ENCODE data around the gene BRAF.
"Not testable (repeated sequence)": the region's sequence is repeated elsewhere in the genome, so short reads cannot be mapped to it uniquely, and the experiment has no call there.

The BRAF gene

GRCh38 chr7:140918236-140918635 lies 6.5 kb downstream of the BRAF start:
- no peak for DNase-seq (ENCODE audit: low read depth)

DNA sequence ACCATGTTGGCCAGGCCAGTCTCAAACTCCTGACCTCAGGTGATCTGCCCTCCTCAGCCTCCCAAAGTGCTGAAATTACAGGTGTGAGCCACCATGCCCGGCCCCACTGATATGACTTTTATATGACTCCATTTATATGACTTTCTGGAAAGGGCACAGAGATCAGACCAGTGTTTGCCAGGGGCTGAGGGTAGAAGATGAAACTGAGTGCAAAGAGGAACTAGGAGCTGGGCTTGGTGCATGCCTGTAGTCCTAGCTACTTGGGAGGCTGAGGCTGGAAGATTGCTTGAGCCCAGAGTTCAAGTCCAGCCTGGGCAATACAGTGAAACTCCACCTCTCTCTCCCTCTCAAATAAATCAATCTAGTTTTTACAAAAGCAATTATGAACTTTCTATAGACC lies 7.5 kb downstream of the BRAF start:
- no peak for DNase-seq (ENCODE audit: low read depth)

- no peak for DNase-seq (ENCODE audit: low read depth)
These were observed 8.7 kb downstream of the BRAF start for GRCh38 chr7:140915935-140916555.

GRCh38 chr7:140914083-140914482 lies 10.6 kb downstream of the BRAF start:
- no peak for DNase-seq (ENCODE audit: low read depth)

GRCh38 chr7:140913596-140913928 lies 11.2 kb downstream of the BRAF start:
- DNase-seq (ENCODE audit: low read depth): not testable (repeated sequence)

- no peak for DNase-seq (ENCODE audit: low read depth)
These were observed 13.0 kb downstream of the BRAF start for GRCh38 chr7:140911746-140912145.

DNA sequence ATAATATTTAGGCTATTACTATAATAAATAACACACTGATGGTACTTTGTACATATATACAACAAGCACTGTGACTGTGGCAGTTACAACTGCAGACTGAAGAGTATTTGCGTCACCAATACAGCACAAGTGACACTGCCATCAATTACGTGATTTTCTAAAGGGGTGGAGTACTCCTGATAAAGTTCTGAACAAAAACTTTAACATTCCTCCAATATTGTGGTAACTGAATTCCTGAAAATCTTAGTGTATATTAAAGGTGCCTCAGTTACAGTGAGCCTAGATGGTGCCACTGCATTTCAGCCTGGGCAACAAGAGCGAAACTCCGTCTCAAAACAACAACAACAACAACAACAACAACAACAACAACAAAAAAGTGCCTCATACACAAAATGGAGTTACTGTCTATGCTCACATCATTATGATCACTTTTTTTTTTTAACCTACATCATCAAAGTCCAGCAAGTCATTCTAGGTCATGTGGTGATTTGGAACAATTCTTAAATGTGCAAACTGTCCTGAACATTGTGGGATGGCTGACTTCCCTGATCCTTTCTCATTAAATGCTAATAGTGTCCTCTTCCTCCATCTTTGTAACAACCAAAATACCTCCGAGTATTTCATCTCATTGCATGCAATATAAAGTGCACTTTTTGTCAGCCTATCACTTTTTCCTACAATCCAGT lies 15.1 kb downstream of the BRAF start:
- DNase-seq (ENCODE audit: low read depth): no peak

- DNase-seq (ENCODE audit: low read depth): no peak
These were observed 16.4 kb downstream of the BRAF start for GRCh38 chr7:140908361-140908760.

GRCh38 chr7:140903741-140904480 lies 20.8 kb downstream of the BRAF start:
- DNase-seq (ENCODE audit: low read depth): no peak

- DNase-seq (ENCODE audit: low read depth): no peak
These were observed 22.3 kb downstream of the BRAF start for GRCh38 chr7:140902303-140902953.

GRCh38 chr7:140901941-140902302 lies 22.8 kb downstream of the BRAF start:
- DNase-seq (ENCODE audit: low read depth): no peak

DNA sequence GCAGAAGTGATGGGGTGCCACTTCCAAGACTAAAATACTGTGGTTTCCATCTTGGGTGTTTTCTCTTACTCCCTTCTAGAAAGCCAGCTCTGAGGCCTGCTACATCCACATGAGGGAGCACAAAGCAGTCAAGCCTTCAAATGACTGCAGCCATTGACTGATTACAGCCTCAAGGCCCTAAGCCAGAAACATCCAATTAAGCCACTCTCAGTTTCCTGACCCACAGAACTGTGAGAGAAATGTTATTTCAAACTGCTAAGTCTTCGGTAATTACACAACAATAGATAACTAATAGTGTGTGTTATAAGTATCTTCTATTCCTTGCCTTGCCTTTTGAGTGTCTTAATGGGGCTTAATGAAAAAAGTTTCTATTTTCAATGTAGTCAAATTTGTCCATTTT lies 24.8 kb downstream of the BRAF start:
- no peak for DNase-seq (ENCODE audit: low read depth)

GRCh38 chr7:140898786-140899536 lies 25.8 kb downstream of the BRAF start:
- DNase-seq (ENCODE audit: low read depth): no peak

DNA sequence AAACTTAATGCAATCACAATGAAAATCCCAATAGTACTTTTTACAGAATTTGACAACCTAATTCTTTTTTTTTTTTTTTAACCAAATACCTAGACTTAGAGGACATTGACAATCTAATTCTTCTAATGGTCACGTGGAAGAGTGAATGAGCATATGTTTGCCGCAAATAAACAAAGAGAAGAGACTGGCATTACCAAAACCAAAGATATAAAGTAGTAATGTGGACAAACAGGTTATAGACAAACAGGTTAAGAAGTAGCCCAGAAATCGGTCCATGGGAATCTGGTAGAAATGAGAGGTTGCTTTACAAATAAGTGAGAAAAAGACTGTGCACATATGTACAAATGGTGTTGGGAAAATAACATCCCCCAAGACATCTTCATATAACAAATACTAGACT lies 27.7 kb downstream of the BRAF start:
- no peak for DNase-seq (ENCODE audit: low read depth)

DNA sequence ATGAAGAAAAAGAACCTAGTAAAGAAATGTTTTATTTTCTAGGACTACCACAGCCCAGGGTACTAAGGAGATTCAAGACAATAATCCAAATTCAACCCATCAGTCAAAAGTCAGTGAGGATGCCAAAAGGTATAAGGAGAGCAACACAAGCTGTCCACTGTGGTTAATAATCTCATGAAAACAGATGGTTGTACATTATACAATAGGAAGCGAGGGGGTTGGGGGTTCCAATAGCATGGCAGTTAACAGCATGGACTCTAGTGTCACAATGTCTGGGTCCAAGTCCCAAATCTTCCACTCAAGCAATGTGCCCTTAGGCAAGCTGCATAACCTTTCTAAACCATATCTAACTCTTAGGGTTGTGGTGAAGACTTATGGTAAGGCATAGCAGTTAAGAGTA lies 35.1 kb downstream of the BRAF start:
- no peak for DNase-seq (ENCODE audit: low read depth)

- DNase-seq (ENCODE audit: low read depth): no peak
These were observed 35.6 kb downstream of the BRAF start for GRCh38 chr7:140889150-140889549.

DNA sequence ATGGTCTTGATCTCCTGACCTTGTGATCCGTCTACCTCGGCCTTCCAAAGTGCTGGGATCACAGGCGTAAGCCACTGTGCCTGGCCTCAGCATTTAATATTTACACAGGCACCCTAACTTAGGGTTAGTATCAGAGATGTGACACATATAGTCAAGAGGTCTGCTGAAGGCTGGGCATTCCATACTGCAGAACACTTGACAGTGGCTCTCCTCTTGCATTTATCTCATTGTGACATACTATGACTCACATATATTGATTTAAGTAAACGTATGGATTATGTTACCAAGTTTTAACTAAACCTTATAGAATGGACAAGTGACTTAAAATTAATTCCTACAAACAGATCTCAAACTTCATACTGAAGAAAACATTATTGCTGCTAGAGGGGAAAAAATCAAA lies 36.6 kb downstream of the BRAF start:
- no peak for DNase-seq (ENCODE audit: low read depth)

- DNase-seq (ENCODE audit: low read depth): no peak
These were observed 38.9 kb downstream of the BRAF start for GRCh38 chr7:140885735-140886334.

- no peak for DNase-seq (ENCODE audit: low read depth)
These were observed 41.4 kb downstream of the BRAF start for GRCh38 chr7:140883378-140883777.

DNA sequence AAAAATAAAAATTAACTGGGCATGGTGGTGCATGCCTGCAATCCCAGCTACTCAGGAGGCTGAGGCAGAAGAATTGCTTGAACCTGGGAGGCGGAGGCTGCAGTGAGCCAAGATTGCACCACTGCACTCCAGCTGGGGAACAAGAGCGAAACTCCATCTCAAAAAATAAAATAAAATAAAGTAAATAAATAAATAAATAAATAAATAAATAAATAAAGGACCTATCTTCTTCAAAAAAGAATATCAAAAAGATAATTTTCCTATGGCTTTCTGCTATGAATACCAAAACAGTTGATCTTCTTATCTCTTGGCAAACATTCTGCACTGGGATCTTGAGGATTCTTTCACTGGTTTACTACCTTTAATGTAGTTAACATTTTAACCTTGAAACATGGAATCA lies 41.9 kb downstream of the BRAF start:
- DNase-seq (ENCODE audit: low read depth): not testable (repeated sequence)

GRCh38 chr7:140881507-140882228 lies 43.1 kb downstream of the BRAF start:
- DNase-seq (ENCODE audit: low read depth): no peak

DNA sequence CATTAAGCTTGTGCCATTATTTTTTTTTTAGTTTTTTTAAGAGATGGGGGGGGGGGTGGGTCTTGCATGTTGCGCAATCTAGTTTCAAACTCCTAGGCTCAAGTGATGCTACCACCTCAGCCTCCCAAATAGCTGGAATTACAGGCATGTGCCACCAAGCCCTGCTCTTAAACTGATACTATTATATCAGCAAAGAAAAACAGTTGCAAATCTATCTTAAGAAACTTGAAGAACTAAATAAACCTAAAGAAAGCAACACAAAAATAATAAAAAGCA lies 47.5 kb downstream of the BRAF start:
- no peak for DNase-seq (ENCODE audit: low read depth)

Data from activated T-helper 9 cell treated with anti-CD3 and anti-CD28 coated beads, Interleukin-2, amount 50 U/mL, for 16 hours (primary cell).